Loucy (cell line): ENCODE data around the gene ASIC4.
A peak's percentile ranks its signal among the peaks of the same experiment; 100 is the strongest.

Source experiments
- H2AFZ ChIP-seq: fragments of 200-600 bp; sonication (generic); 2 replicates; pipeline ENCODE4 v1.6.0; 2016; ENCODE audit warnings: antibody characterized with exemption, mild to moderate bottlenecking, low read length, moderate library complexity
- H3F3A ChIP-seq: fragments of 200-600 bp; 2 replicates; pipeline ENCODE4 v1.6.0; 2016; ENCODE audit warnings: antibody characterized with exemption, low read depth, mild to moderate bottlenecking
- H3K27me3 ChIP-seq: fragments of 200-600 bp; sonication (generic); 2 replicates; pipeline ENCODE4 v1.6.1; 2014; ENCODE audit warnings: low read length, mild to moderate bottlenecking; ENCODE audit not compliant: insufficient read depth, poor library complexity, severe bottlenecking
- H3K36me3 ChIP-seq: fragments of 200-600 bp; sonication (generic); 2 replicates; pipeline ENCODE4 v1.6.1; 2016; ENCODE audit warnings: low read length; ENCODE audit not compliant: insufficient read depth
- H3K4me1 ChIP-seq: fragments of 200-600 bp; sonication (generic); 2 replicates; pipeline ENCODE4 v1.5.1; 2014; ENCODE audit warnings: low read length, mild to moderate bottlenecking; ENCODE audit not compliant: insufficient read depth, poor library complexity, severe bottlenecking
- H3K4me2 ChIP-seq: fragments of 200-600 bp; sonication (generic); 2 replicates; pipeline ENCODE4 v1.6.0; 2014; ENCODE audit warnings: antibody characterized with exemption, low read length, low read depth, mild to moderate bottlenecking; ENCODE audit not compliant: poor library complexity, severe bottlenecking
- H3K4me3 ChIP-seq: fragments of 200-600 bp; sonication (generic); 2 replicates; pipeline ENCODE4 v1.5.1; 2014; ENCODE audit warnings: low read length, mild to moderate bottlenecking, mixed read lengths; ENCODE audit not compliant: poor library complexity, severe bottlenecking
- H3K79me2 ChIP-seq: fragments of 200-600 bp; sonication (generic); 2 replicates; pipeline ENCODE4 v1.6.1; 2014; ENCODE audit warnings: low read length; ENCODE audit not compliant: insufficient read depth
- H3K9ac ChIP-seq: fragments of 200-600 bp; sonication (generic); 2 replicates; pipeline ENCODE4 v1.6.0; 2014; ENCODE audit warnings: mild to moderate bottlenecking, low read depth, low read length, moderate library complexity; ENCODE audit not compliant: poor library complexity, severe bottlenecking
- H3K9me2 ChIP-seq: fragments of 200-600 bp; sonication (generic); replicated peaks from 2 replicates; pipeline ENCODE4 v1.6.1; 2016; ENCODE audit warnings: low read depth, low read length, mixed read lengths
- H3K9me3 ChIP-seq: fragments of 200-600 bp; sonication (generic); 2 replicates; pipeline ENCODE4 v1.6.1; 2014; ENCODE audit warnings: mild to moderate bottlenecking, antibody characterized with exemption, low read length, low read depth; ENCODE audit not compliant: insufficient read depth
- H4K20me1 ChIP-seq: fragments of 200-600 bp; sonication (generic); 2 replicates; pipeline ENCODE4 v1.6.0; 2014; ENCODE audit warnings: antibody characterized with exemption, low read length, mild to moderate bottlenecking; ENCODE audit not compliant: insufficient read depth, poor library complexity, severe bottlenecking
- EZH2phosphoT487 ChIP-seq: fragments of 200-600 bp; IDR thresholded peaks from 2 replicates; pipeline ENCODE4 v1.6.1; 2018; ENCODE audit warnings: antibody characterized with exemption, mild to moderate bottlenecking, moderate library complexity, borderline replicate concordance
- TF ChIP-seq, protein P1 (sequence below): fragments of 200-600 bp; sonication (generic); conservative IDR thresholded peaks from 2 replicates; pipeline ENCODE4 v1.5.1; 2014; ENCODE audit warnings: mild to moderate bottlenecking, antibody characterized with exemption, low read length

ASIC4 gene

GRCh38 chr2:219512524-219513216 lies 1.6 kb upstream of the ASIC4 start:
- Histone ChIP-seq H3K9me3 (no peaks in the 10 kb centered on the region), H4K20me1 (no peaks in the 10 kb centered on the region), H3F3A (no peaks in the 10 kb centered on the region), H3K9ac (no peak overlapping the region), H3K9me2 (no peaks in the 10 kb centered on the region), H3K4me1 (peaks cover 7% of the 10 kb centered on the region), H3K4me3 (no peak overlapping the region), H3K4me2 (no peak overlapping the region), H3K36me3 (no peaks in the 10 kb centered on the region), H3K27me3 (peaks cover 5% of the 10 kb centered on the region), H3K79me2 (no peaks in the 10 kb centered on the region), H2AFZ (no peak overlapping the region)
- TF ChIP-seq, protein P1, sequence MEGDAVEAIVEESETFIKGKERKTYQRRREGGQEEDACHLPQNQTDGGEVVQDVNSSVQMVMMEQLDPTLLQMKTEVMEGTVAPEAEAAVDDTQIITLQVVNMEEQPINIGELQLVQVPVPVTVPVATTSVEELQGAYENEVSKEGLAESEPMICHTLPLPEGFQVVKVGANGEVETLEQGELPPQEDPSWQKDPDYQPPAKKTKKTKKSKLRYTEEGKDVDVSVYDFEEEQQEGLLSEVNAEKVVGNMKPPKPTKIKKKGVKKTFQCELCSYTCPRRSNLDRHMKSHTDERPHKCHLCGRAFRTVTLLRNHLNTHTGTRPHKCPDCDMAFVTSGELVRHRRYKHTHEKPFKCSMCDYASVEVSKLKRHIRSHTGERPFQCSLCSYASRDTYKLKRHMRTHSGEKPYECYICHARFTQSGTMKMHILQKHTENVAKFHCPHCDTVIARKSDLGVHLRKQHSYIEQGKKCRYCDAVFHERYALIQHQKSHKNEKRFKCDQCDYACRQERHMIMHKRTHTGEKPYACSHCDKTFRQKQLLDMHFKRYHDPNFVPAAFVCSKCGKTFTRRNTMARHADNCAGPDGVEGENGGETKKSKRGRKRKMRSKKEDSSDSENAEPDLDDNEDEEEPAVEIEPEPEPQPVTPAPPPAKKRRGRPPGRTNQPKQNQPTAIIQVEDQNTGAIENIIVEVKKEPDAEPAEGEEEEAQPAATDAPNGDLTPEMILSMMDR = no peak
- TF ChIP-seq EZH2phosphoT487 = no peak

- Histone ChIP-seq H3K4me2 (peak overlapping the region; percentile 61), H3F3A (no peaks in the 10 kb centered on the region), H3K79me2 (no peaks in the 10 kb centered on the region), H3K9me3 (no peaks in the 10 kb centered on the region), H3K4me3 (peak overlapping the region; percentile 30), H4K20me1 (no peaks in the 10 kb centered on the region), H3K36me3 (no peaks in the 10 kb centered on the region), H2AFZ (peak overlapping the region; percentile 9; the same call in 1 of the 2 replicates), H3K9me2 (no peaks in the 10 kb centered on the region), H3K27me3 (peaks cover 5% of the 10 kb centered on the region), H3K9ac (peak overlapping the region; percentile 20), H3K4me1 (peaks cover 7% of the 10 kb centered on the region)
- no peak for TF ChIP-seq EZH2phosphoT487
- TF ChIP-seq, protein P1 = no peak
Observed at GRCh38 chr2:219513787-219514186, 495 bp upstream of the ASIC4 start.

GRCh38 chr2:219514836-219515235 lies 554 bp downstream of the ASIC4 start:
- Histone ChIP-seq H3K4me2 (no peak overlapping the region), H3K4me3 (no peak overlapping the region), H4K20me1 (no peaks in the 10 kb centered on the region), H3F3A (no peaks in the 10 kb centered on the region), H3K27me3 (peaks cover 5% of the 10 kb centered on the region), H3K9ac (no peak overlapping the region), H3K9me3 (no peaks in the 10 kb centered on the region), H3K9me2 (no peaks in the 10 kb centered on the region), H2AFZ (no peak overlapping the region), H3K36me3 (no peaks in the 10 kb centered on the region), H3K79me2 (no peaks in the 10 kb centered on the region), H3K4me1 (peaks cover 7% of the 10 kb centered on the region)
- TF ChIP-seq EZH2phosphoT487 = no peak
- TF ChIP-seq, protein P1 = no peak
